ENCODE measurements around the gene SORL1.
A peak's percentile ranks its signal among the peaks of the same experiment; 100 is the strongest.
"Not testable (repeated sequence)": the region's sequence is repeated elsewhere in the genome, so short reads cannot be mapped to it uniquely, and the experiment has no call there.

SORL1 gene

DNA sequence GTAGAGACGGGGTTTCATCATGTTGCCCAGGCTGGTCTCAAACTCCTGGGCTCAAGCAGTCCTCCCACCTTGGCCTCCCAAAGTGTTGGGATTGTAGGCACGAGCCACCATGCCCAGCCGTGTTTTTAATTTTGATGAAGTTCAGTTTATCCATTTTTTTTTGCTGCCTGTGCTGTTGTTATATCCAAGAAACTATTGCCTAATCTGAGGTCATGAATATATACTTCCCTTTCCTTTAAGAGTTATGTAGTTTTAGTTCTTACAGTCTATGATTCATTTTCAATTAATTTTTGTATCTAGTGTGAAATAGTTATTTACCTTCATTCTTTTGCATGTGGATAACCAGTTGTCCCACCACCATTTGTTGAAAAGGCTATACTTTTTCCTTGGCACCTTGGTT lies 50.9 kb downstream of the SORL1 start:
- no peak for DNase-seq (ENCODE audit: low spot score)

DNA sequence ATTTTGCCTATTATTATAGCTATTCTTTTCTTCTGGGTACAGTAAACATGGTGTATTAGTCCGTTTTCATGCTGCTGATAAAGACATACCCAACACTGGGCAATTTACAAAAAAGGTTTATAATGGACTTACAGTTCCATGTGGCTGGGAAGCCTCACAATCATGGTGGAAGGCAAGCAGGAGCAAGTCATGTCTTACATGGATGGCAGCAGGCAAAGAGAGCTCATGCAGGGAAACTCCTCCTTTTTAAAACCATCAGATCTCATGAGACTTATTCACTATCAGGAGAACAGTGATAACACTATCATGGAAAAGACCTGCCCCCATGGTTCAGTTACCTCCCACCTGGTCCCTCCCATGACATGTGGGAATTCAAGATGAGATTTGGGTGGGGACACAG lies 54.1 kb downstream of the SORL1 start:
- DNase-seq (ENCODE audit: low spot score), result not testable (repeated sequence)

DNA sequence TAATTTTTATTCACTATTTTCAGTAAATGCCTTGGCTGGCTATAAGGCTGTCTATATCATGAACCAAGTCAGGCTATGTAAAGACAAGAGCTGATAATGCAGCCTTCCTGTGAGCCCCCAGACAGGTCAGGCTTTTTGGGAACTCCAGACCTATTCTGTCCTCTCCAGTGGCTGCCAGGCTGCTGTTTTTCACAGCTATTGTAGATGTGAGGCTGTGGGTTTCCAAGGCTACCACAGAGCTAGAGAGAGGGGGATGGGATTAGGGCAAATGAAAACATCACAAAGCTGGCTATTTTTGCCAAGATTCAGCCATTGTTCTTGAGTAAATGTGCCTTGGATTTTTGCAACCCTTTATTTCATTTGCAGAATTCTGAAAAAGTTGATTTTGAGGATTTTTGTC lies 56.3 kb downstream of the SORL1 start:
- no peak for DNase-seq (ENCODE audit: low spot score)

DNA sequence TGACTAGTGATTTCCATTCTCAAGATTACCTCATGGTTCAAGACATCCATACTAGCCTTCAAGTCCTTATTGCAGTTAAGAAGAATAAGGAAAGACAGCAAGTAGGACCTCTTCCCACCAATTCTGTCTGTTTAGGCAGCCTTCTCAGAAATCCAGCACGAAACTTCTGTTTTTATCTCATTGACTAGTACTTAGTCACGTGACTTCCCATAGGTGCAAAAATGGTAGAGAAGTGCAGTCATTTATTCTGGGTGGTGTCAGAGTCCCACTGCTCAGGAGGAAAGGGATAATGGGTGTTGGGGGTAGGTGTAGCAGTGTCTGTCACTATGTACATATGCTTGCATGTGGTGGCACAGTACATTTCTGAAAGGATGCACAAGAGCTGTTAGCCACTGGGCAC lies 58.3 kb downstream of the SORL1 start:
- DNase-seq (ENCODE audit: low spot score), result no peak

DNA sequence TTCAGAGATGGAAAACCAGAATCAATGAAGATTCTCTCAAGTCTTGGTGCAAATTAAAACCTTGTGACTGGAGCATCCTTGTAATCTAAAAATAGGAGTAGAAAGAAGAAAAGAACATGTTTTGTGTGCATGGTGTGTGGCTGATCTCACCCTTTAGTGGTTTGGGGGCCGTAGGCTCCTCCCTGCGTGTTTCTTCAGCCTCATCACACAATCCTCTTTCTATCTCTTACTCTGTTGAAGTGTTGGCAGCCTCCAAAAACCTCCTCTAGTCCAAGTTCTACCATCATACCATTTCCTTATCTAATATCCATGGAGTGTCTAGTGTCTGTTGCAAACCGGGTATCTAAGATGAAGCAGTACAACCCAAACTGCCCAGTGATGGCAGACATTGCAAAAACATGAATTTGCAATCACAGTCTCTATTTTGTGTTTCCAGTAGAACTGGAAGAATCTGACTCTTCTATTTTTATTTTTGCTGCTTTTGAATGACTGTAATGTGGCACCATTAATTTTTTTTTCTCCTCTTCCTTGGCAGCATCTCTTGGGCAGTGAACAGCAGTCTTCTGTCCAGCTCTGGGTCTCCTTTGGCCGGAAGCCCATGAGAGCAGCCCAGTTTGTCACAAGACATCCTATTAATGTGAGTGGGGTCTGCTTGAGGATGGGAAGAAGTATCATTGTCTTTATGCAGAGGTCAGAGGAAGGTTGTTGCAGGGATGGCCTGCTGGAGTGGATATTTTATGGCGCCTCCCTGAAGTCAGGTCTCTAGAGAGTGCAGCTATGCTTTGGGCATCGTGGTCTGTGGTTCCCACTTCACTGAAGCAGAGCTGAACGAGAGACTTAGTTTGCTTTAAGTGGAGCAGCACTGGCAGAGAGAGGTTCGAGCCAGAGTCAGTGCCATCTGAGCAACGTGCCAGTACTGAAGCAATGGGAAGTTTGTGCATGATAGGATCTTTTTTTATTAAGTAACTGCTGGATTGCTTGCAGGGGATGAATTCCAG lies 60.7 kb downstream of the SORL1 start:
- no peak for DNase-seq (ENCODE audit: low spot score)

DNA sequence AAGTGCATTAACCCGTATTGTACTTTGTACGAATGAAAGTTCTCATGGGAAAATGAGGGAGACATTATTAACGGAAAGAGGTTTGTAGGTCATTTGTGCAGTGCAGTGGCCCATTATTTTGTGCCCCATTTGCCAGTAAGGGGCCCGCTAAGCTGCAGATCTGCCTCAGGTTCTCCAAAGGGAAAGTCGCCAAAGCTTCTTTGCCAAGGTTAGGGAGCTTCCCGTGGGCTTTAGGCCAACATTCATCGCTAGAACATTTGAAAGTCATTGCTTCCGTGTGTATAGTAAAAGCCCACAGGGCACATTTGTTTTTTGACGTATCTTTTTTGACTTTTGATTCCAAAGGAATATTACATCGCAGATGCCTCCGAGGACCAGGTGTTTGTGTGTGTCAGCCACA lies 61.7 kb downstream of the SORL1 start:
- DNase-seq (ENCODE audit: low spot score), result no peak

DNA sequence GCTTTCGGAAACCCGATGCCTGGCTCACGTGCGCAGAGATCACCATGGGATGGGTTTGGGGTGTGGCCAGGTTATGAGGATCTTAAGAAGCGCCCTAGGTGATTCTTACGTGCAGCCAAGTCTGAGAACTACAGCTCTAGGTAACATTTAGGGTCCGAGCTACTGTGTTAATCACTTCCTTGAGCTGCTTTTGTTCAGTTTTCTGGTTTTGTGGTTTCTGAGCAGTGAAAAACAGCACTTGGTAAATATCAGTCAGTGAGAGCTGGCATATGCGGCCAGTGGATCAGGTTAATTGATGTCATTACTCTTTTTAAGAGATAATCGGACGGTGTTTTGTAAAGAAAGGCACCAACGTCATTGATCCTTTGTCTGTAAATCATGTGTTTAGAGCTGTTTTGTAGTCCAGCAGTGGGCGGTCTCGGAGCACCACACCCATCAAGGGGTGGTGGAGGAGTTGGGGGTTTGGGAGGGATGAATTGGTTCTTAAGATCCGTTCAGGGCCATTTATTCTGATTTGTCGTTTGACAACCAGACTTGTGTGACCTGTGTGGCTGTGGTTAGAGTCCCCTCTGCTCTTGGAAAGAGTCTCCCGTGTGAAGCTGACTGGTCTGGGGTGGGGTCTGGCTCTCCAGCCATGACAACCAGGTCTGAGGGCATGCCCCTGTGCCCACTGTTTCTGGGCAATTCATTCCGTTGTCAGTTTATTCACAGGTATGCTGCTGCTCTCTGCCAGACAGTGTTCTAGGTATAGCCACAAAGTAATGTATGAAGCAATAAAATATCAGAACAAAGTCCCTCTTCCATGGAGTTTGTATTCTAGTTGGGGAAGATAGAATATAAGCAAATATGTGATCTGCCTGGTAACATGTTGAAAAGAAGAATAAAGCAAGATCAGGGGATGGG lies 62.6 kb downstream of the SORL1 start:
- no peak for DNase-seq (ENCODE audit: low spot score)

DNA sequence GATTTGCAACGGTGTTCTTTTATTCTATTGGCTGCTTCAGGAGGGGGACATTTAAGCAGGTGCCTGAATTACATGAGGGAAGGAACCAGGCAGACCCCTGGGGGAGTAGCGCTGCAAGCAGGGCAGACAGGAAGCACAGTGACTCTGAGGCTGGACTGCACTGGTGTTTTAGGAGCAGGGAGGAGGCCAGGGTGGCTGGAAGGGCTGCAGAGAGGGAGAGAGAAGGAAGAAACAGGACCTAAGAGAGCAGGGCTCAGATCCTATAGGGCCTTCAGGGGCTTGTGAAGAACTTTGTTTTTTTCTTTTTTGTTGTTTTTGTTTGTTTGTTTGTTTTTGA lies 63.2 kb downstream of the SORL1 start:
- no peak for DNase-seq (ENCODE audit: low spot score)

DNA sequence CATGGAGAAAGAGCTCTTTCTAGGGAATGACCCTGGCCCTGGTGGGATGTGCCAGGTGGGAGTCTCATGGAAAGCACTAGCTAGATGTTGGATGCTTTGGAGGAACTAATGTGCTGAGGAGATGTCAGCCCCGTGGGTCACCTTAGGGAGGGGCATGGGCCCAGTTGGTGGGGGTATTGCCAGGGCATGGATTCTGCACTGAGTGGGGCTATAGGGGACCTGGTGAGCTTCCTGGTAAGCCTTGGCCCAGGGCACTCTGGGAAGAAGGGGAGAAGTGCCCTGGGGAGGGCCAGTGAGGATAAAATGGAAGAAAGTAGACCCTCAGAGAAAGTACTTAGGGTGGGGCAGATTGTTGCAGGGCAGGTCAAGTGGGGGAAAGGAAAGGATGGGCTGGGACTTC lies 65.9 kb downstream of the SORL1 start:
- no peak for DNase-seq (ENCODE audit: low spot score)

DNA sequence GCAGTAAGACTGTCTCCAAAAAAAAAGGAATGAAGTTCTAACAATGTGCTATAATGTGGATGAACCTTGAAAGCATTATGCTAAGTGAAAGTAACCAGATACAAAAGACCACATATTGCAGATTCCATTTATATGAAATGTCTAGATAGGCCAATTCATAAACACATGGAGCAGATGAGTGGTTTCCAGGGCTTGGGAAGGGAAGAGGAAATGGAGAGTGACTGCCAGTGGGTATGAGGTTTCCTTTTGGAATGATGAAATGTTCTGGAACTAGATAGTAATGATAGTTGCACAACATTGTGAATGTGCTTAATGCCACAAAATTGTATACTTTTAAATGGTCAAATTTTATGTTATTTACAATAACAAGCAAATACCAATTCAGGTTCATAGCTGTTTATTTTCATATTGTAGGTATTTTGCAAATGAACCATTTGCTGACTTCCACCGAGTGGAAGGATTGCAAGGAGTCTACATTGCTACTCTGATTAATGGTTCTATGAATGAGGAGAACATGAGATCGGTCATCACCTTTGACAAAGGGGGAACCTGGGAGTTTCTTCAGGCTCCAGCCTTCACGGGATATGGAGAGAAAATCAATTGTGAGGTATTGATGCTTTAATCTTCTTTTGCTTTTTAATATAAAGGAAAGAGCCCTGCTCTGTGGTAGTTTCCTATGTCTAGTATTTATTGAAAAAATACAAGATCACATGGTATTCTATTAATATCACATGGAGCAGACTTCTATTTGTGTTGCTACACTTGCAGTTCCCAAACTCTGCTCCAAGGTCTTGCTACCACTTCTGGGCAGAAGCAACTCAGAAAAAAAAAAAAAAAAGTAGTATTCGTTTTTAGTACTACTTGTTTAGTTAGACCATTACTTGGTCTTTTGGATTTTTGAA lies 68.4 kb downstream of the SORL1 start:
- DNase-seq (ENCODE audit: low spot score), result peak; percentile 48

DNA sequence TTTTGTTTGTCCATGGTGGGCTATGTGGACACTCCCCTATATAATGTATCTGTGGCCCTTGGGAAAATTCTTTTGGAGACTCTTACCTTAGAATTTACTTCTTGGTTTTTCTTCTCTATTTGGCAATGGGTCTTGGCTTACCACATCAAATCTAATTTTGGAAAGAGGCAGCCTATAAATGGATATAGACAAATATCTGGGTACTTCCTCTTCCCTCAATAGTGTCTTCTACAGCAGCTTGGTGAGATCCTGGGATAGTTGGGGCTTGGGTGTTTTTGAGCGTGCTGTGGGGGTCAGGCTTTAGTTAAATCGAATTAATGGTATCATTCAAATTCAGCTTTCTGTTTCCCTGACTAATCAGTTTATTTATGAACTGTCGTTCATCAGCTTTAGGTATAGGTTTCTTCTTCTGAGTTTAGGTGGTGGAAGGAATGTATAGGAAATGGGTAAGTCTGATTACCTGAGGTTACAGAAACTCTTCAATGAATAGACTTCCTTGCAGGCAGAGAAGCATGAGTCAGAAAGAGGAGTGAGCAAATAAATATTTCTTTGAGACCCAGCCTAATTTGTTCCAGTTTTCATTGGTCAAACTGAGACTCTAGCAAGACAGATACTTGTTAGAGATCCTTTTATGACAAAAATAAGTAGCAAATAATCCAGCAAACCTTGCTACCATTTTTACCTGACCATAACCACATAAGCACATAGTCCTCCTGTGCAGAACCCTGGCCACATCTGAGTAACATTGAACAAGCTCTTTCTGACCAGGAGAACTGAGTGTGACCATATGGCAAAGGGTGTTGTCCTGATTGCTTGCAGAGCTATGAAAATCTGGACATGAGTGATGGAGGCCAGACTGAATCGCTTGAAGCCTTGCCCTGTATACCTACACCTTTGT lies 69.3 kb downstream of the SORL1 start:
- no peak for DNase-seq (ENCODE audit: low spot score)

DNA sequence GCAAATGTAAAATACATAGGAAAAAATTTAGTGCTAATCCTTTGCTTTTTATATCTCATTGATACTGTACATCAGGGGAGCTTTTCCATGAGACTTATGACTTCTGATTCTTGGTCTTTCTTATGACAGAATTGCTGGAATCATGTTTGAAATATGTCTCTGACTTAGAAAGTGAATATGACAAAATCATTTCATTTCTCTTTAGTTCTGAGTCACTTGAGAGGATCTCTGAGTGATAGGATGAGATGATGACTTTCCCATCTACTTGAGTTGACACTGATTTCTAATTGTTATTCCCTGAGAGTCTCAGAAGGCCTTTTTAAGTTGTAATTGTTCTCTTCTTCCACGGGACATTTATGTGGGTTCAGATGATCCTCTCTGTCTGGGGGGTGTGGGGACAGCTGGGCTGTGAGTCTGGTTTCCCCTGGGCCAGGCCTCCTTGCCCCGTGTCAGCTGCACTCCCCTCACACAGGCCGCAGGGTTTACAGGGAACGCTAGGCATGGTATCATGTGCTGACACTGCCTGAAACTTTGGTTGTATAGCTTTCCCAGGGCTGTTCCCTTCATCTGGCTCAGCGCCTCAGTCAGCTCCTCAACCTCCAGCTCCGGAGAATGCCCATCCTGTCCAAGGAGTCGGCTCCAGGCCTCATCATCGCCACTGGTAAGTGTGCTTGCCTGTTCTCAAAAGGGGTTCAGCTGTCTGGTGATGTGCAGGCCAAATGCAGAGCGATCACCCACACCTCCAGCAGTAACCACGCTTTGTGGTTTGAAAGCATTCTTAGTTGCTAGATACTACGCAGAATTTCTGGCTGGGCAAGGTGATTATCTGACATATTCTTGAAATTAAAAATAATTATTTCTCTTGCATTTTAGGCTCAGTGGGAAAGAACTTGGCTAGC lies 70.2 kb downstream of the SORL1 start:
- DNase-seq (ENCODE audit: low spot score), result no peak

DNA sequence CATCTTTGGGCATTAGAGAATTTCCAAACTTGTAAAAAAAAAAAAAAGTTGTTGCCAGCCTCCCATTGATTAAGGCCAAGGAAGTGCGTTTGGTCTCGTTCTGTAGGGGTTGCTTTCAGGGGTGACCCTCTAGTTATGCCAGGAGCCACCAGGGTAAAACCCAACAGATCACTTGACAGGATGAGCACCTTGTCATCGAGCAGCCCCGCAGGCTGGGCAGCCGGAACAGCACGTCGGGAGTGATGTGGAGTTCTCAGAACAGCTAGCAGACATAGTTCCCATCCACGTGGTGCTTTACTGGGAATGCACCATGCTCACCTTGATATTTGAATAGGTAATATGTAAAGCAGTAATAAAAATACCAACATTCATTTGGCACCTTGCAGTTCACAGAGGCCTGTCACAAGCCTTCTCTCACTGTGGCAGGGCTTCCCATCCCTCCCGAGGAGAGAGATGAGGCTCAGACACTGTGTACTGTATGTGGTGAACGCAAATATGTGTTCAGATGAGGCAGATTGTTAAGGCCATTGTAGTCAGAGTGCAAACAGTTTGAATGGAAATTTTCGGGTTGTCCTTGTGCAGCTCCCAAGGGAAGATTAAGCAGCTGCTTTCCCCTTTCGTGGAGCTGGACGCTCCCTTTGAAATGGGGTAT lies 71.6 kb downstream of the SORL1 start:
- DNase-seq (ENCODE audit: low spot score), result no peak

DNA sequence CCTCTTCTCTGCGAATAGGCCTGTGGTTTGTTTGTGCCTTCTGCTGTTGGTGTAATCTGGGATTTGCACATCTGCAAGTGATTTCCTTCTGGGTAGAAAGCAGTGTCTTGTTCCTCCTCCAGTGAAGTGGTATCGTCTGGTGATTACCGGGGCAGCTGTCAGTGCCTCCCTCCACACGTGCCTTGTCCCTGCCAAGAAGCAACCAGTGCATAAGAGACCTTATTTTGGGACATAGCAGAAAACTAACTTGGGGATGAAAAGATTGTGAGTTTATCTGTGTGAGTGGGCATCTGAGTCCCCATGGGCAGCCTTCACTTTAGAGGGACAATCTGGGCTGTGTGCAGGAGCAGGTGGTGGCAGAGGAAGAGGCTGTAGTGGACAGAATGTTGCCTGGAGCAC lies 72.1 kb downstream of the SORL1 start:
- DNase-seq (ENCODE audit: low spot score), result no peak

DNA sequence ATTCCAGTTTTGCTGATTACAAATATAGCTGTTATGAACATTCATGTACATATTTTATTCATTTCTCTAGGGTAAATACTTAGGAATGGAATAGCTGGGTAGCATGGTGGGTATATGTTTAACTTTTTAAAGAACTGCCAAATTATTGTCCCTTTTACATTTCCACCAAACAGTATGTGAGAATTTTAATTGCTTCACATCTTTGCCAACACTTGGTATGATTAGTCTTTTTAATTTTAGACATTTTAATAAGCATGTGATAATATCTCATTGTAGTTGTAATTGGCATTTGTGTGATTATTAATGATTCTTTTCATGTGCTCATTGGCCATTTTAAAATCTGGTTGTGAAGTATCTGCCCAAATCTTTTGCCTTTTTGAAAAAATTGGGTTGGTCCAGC lies 73.3 kb downstream of the SORL1 start:
- DNase-seq (ENCODE audit: low spot score), result no peak

DNA sequence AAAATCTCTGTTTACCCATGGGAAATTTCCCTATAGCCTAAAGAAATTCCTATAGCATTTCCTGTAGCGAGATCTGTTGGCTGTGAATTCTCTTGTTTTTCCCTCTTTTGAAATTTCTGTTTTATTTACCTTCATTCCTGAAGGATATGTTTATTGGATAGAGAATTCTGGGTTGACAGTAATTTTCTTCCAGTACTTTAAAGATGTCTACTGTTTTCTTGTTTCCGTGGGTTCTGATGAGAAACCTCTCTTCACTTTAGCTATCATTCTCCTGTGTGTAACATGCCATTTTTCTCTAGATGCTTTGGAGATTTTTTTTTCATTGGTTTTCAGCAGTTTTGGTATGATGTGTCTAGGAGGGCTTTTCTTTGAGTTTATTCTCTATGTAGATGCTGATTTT lies 78.1 kb downstream of the SORL1 start:
- no peak for DNase-seq (ENCODE audit: low spot score)

DNA sequence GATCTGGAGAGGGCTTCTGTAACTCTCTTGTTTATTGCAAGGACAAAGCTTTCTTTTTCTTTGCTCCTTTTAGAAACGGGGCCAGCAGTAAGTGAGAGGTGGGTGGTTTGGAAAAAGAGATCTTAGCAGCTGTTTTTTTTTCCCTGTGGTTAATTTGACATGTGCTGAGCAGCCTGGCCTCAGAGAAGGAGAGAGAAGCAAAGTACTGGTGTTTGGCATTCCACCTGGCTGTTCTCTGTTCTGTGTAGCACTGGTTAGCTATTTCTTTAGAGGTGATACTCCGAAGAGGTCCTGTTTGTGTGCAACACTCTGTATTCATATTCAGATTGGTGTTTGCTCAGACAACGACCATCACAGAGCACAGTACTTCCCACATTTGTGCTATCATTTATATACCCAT lies 81.5 kb downstream of the SORL1 start:
- no peak for DNase-seq (ENCODE audit: low spot score)

DNA sequence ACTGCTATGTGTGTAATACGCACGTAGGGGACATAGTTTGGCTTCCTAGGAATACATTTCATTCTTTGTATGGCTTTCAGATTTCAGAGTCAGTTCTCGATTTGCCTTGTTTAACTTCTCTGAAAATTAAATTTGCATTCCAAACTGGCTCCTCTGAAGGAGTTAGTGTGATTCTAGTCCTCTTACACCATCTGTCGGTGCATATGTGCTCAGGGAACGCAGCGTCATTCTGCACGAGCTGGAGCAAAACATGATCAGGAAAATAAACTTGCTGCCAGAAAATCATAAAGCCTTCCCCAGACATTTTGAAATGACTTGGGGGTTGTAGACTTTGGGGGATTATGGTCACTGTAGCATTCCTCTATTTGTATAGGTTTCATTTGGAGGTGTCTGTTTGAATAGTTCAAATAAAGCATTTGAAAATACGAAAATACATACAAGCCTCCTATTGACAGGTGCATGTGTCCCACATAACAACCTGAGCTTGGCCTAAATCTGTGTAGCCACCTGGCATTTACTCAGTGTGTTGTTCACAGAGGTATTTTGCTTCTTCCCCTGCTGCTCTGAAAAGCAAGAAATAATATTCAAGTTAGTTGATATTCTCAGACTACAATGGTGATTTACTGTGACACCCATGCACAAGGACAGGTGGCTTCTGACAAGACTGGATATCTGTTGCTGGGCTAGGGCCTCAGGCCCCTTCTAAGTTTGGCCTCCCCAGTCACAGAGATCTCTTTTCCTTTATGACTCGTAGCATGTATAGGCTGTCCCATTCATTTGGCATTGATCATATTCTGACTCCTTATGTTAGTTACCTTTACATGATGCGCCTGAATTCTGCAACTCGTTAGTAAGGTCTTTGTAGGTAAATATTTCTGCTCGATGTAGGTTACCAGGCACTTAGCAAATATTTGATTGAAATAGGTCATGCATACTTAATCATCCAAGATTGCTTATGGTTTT lies 82.3 kb downstream of the SORL1 start:
- peak; percentile 43 for DNase-seq (ENCODE audit: low spot score)

Data from AG08395 (cell line).